Measurements from ENCODE around the gene PTPRN.

- TF ChIP-seq REST (IDR thresholded peaks at IDR 0.05; ENCODE audit: unreplicated experiment) (no peak), CTCF (conservative IDR thresholded peaks at IDR 0.05; ENCODE audit: low read depth in 2 of 2) (no peak), EZH2 (IDR thresholded peaks at IDR 0.05; ENCODE audit: low read depth, unreplicated experiment) (no peak), EZH2phosphoT487 (IDR thresholded peaks at IDR 0.05; ENCODE audit: unreplicated experiment) (no peak), POLR2AphosphoS5 (IDR thresholded peaks at IDR 0.05; ENCODE audit: low read depth) (no peak), ZNF114 (CRISPR knock-in tag; IDR thresholded peaks at IDR 0.05) (no peak), ETS1 (IDR thresholded peaks at IDR 0.05) (no peak), NANOG (IDR thresholded peaks at IDR 0.05; ENCODE audit: borderline replicate concordance) (no peak)
These were observed 12.4 kb downstream of the PTPRN start for GRCh38 chr2:219296631-219297391.

Data from GM23338 (cell line).